Lung microvascular endothelial cell (primary cell): ENCODE data around the gene CABLES1. TPM values are rescaled to one million over a fixed set of nuclear protein-coding genes. Genes with fewer than 3 reads are reported as not detected.

ENCODE experiments used
- DNase-seq, 2 donors: peaks; one replicate each; pipeline versions ENCODE4 v3.0.0 to v3.0.0-alpha.2; 2010; ENCODE audit warnings: low read depth in 2 of 2
- total RNA-seq: library from RNA; depleted of rRNA; stranded (reverse); fragments of >200 nt; gene quantifications from 2 replicates; pipeline ENCODE4 v1.2.1, GENCODE V29; 2014

CABLES1 gene
- total RNA-seq, 1 donor from 2014 or later: 74.8 TPM

- DNase-seq: no peak
Measured at GRCh38 chr18:23217781-23218180, 82.5 kb downstream of the CABLES1 start.

GRCh38 chr18:23220355-23220754 is 85.1 kb downstream of the CABLES1 start:
- DNase-seq: no peak

GRCh38 chr18:23223641-23224040 is 88.4 kb downstream of the CABLES1 start:
- DNase-seq: no peak

GRCh38 chr18:23225503-23225902 is 90.2 kb downstream of the CABLES1 start:
- peak in 1 of 2 donors; percentile 70 for DNase-seq

DNA sequence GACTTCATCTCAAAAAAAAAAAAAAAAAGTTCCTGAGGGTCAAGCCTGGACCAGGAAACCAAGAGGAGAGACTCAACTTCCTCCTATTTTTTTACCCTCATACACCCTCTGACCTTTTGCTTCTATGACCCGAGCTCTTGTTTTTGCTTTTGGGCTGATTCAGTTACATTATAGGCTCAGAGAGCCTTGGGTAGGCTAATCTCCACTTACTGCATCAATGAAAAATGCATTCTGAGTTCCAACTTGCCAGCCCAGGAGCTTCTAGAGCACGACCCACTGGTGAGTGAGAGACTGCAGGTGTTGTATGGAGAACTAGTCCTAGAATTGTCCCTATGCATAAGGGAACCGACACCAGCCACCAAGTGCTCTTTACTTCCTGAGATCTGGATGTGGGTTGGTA is 91.1 kb downstream of the CABLES1 start:
- peak; percentile 50 to 71 for DNase-seq

DNA sequence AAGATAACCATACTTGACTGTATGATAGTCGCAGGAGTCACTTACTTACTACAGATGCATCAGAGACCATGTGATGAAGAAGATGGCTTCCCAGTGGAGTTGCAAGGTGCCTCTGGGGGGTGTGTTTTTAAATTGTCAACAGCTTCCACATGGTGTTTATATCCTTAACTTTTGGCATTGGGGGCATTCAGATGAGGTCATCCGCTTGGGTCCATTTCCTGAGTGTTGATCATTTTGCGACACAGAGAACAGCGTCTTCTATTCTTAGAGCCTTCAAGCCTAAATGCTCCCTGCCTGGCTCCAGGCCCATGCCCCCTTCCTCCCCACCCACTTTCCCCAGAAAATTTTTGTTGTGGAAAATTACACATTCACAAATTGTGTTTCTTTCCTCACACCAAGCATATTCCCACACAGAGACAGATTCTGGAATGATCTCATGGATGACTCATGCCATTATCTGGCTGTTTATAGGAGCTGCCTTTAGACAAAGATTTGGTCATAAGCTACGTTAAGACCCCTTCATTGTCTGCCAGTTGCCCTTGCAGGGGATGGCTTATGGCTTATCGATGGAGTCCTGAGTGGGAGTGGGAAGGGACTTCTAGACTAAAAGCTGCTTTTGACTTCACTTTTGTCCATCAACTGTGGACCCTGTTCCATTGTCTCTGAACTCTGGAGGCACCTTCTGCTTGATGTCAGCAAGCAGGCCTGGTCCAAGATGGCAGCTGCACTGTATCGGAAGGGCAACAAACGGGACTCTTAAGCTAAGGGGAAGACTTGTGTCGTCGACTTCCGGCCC is 91.8 kb downstream of the CABLES1 start:
- DNase-seq: peak; percentile 92 to 94

DNA sequence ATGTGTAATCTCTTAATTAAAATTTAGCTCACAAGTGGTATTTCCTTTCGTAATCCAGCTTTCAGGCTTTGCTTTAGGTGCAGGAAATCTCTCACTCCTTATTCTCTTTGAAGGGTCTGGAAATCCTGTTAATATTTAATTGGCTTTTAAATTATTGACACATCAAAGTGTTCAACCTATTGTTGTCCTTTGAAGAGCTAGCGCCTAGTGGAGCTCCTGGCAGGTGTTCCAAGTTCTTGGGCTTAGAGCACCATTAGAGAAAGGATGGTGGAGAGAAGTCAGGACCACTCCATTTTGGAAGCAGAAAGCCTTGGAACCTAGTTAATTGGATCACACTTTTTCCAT is 92.4 kb downstream of the CABLES1 start:
- DNase-seq: peak in 1 of 2 donors; percentile 11

DNA sequence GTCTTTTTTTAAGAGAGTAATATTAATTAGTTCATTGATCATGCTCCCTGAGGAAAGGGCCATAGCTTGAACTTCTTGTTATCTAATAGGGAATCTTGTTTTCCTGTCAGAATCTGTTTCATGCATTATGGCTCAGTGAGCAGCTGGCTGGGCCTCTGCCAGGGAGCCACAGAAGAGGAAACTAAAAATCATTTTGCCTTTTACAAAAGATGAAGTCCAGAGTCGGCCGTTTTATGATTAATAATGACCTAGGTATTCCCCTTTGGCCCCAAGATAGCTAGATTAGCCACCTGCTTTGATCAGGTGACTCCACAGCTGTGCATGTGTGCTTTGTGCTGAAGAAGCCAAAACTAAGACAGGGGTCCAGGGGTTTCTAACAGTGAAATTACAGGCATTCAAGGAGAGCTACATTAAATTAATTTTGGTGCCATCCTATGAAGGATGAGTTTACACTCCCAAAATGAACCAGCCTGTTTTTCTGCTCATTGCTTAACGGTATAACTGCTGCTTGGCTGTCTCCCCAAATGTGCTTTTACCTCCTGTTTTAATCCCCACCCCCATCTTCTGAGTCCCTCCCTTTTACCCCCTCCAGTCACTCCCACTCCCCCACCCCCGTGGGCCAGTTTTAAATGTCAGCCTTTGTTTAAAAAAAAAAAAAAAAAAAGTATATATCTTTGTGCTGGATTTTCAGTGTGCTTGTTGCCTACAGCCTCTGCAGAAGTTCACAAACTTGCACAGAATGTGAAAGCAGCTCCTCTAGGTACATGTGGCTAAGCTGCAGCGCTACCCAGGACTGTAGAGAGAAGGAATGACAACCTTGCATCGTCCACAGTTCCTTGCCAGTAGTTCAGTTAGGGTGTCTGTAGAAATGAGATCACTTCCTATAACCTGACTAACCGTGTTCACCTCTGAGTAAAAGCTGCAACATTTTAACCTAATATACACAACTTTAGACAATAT is 93.1 kb downstream of the CABLES1 start:
- peak; percentile 47 to 62 for DNase-seq

DNA sequence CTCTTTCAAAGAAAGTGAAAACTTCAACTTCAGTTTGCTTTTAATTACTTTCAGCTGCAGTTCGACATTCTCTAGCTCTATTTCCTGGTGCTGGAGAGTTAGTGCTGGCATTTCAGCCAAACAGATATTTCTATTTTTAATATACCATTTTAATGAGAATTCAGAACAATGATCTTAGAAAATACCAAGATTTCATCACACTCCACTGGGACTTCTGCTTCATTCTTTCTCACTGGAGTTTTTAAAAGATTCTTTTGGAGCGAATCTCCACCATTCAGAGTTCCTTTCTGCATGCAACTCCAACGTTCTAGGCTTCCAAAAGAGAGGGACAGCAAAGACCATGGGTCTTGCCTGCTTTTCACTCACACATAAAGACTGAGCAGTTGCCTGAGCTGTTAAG is 94.2 kb downstream of the CABLES1 start:
- no peak for DNase-seq

GRCh38 chr18:23230686-23231085 is 95.4 kb downstream of the CABLES1 start:
- no peak for DNase-seq

- DNase-seq: peak; percentile 33 to 98
Measured at GRCh38 chr18:23231340-23232021, 96.2 kb downstream of the CABLES1 start.

- DNase-seq: no peak
Measured at GRCh38 chr18:23232331-23232730, 97.0 kb downstream of the CABLES1 start.

- DNase-seq: no peak
Measured at GRCh38 chr18:23234619-23235018, 99.3 kb downstream of the CABLES1 start.

GRCh38 chr18:23235336-23235735 is 100.1 kb downstream of the CABLES1 start:
- no peak for DNase-seq

DNA sequence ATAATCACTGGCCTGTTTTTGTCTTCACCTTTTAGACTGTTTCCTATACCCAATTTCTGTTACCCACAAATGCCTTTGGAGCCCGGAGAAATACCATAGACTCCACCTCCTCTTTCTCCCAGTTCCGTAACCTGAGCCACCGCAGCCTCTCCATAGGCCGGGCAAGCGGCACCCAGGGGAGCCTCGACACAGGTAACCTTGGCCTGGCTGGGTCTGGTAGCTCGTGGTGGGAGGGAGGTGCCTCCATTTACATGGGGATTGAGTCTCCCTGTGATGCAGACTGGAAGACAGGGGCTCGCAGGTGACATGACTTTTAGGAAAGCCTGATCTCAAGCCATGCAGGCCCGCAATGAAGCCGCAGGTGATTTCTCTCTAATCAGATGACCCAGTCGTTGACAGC is 100.6 kb downstream of the CABLES1 start:
- no peak for DNase-seq

GRCh38 chr18:23236876-23237468 is 101.7 kb downstream of the CABLES1 start:
- DNase-seq: no peak

DNA sequence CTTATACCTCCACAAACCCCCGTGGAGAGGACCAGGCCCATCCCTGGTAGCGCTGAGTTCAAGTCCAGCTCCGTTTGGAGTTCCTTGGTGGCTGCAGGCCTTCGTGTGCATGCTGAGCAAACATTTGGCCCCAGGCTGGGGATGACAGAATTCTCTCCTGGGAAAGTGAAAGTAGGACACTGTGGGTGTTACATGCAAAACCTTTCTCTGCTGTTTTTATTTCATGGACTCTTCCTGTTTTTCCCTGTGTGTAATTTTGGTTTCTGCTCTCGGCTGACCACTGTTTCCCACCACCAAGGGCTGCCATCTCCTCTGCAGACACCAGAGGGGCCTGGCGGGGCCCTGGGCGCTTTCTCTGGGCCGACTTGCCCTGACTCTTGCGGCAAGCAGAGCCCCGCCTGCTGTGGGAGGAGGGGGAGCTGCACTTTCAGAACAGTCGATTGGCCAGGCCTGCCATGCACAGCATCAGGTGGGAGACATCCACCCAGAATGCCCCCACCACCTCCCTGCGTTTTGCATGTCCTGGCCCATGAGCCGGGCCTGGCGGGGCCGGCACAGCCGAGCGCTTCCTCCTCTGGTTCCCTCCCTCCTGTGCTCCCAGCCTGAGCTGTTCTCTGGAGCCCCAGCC is 102.4 kb downstream of the CABLES1 start:
- DNase-seq: peak; percentile 76 to 90

GRCh38 chr18:23238152-23238531 is 102.9 kb downstream of the CABLES1 start:
- DNase-seq: peak; percentile 74

DNA sequence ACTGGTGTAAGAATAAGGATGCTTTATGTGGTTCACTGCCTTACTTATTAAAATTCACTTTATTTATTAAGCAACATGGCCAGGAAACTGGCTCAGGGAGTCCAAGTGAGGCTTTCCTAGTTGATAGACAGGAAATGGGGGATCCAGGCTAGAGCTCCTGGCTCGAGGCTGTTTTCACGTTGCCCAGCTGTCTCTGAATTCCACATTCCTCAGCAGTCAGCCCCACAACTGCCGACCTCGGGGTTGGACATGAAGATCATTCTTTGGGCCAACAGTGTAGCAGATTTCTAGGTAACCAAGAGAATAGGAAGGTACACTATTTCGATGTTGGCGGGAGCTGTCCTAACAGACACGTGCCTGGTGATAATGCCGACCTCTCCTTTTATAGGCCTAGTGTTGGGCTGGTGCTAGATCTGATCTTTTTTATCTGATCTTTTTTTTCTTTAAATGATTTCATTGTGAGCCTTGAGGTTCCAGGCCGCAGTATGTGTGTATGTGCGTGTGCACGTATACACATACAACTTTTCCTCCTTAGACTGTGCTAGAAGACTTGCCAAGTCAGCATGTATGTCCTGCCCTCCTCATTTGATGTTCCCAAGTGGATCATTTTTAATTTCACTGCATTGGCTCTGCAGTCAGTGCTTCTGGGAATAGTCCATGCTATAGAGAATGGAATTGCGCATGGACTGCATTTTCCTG is 103.5 kb downstream of the CABLES1 start:
- peak; percentile 62 to 70 for DNase-seq

DNA sequence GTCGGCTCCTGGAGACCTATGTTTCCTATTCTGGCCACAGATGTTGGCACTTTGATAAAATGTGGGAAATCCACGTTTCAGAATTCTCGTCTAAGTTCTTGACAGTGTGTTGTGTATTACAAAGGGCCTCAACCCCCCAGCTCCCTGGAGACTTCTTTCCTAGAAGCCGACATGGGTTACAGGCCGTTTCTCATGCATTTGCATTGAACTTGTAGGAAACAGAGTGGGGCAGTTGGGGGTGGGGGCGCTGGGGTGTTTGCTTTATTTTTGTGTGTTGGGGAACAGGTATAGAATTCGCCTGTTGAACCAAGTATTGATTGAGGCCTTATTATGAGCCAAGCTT is 104.0 kb downstream of the CABLES1 start:
- no peak for DNase-seq
